ENCODE data around the gene TMPRSS3.

The TMPRSS3 gene

GRCh38 chr21:42362198-42362597 lies 33.7 kb downstream of the TMPRSS3 start:
- H3K4me1 ChIP-seq (ENCODE audit: control insufficient read depth, insufficient read depth, low read length) = no peaks in the 10 kb centered on the region
- no peak overlapping the region for H3K27ac ChIP-seq (ENCODE audit: extremely low read depth, low read depth, low read length)
- H3K36me3 ChIP-seq (ENCODE audit: control insufficient read depth in 2 of 2, insufficient read depth in 1 of 2, low read length in 2 of 2) = no peaks in the 10 kb centered on the region
- no peak overlapping the region for H3K4me3 ChIP-seq (ENCODE audit: low read depth, low read length)
- ChIA-PET POLR2A (interaction anchor here (0.7 kb wide), 2 partner anchors 10 to 37 kb away, joined by 3 read pairs; no protein-coding TSS in a partner anchor), CTCF (interaction anchor here (0.7 to 1.5 kb wide), 3 partner anchors 10 to 106 kb away, joined by 4 to 5 read pairs (median 5); no protein-coding TSS in a partner anchor)
- H3K9me3 ChIP-seq (ENCODE audit: control insufficient read depth, insufficient read depth, low read depth, low read length) = no peaks in the 10 kb centered on the region
- TF ChIP-seq WT1 (tag by site-specific recombination; IDR thresholded peaks at IDR 0.05) (no peak), TCF7L2 (IDR thresholded peaks at IDR 0.05; ENCODE audit: borderline replicate concordance, low read depth, low read length) (no peak), YY1 (tag by site-specific recombination; IDR thresholded peaks at IDR 0.05) (no peak), ZNF792 (tag by site-specific recombination; IDR thresholded peaks at IDR 0.05) (no peak), ZNF184 (tag by site-specific recombination; IDR thresholded peaks at IDR 0.05) (no peak), GFI1B (tag by site-specific recombination; IDR thresholded peaks at IDR 0.05) (no peak), ZXDB (tag by site-specific recombination; IDR thresholded peaks at IDR 0.05) (no peak), ZNF416 (tag by site-specific recombination; IDR thresholded peaks at IDR 0.05) (no peak), ZIC2 (tag by site-specific recombination; IDR thresholded peaks at IDR 0.05) (no peak), ZNF629 (tag by site-specific recombination; IDR thresholded peaks at IDR 0.05) (no peak), ZNF621 (tag by site-specific recombination; IDR thresholded peaks at IDR 0.05) (no peak), ZNF768 (tag by site-specific recombination; IDR thresholded peaks at IDR 0.05) (no peak)
- TF ChIP-seq, protein P1, sequence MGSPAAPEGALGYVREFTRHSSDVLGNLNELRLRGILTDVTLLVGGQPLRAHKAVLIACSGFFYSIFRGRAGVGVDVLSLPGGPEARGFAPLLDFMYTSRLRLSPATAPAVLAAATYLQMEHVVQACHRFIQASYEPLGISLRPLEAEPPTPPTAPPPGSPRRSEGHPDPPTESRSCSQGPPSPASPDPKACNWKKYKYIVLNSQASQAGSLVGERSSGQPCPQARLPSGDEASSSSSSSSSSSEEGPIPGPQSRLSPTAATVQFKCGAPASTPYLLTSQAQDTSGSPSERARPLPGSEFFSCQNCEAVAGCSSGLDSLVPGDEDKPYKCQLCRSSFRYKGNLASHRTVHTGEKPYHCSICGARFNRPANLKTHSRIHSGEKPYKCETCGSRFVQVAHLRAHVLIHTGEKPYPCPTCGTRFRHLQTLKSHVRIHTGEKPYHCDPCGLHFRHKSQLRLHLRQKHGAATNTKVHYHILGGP (tag by site-specific recombination; IDR thresholded peaks at IDR 0.05) = no peak
- TF ChIP-seq, protein P2, sequence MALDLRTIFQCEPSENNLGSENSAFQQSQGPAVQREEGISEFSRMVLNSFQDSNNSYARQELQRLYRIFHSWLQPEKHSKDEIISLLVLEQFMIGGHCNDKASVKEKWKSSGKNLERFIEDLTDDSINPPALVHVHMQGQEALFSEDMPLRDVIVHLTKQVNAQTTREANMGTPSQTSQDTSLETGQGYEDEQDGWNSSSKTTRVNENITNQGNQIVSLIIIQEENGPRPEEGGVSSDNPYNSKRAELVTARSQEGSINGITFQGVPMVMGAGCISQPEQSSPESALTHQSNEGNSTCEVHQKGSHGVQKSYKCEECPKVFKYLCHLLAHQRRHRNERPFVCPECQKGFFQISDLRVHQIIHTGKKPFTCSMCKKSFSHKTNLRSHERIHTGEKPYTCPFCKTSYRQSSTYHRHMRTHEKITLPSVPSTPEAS (tag by site-specific recombination; IDR thresholded peaks at IDR 0.05) = no peak
- TF ChIP-seq, protein P3, sequence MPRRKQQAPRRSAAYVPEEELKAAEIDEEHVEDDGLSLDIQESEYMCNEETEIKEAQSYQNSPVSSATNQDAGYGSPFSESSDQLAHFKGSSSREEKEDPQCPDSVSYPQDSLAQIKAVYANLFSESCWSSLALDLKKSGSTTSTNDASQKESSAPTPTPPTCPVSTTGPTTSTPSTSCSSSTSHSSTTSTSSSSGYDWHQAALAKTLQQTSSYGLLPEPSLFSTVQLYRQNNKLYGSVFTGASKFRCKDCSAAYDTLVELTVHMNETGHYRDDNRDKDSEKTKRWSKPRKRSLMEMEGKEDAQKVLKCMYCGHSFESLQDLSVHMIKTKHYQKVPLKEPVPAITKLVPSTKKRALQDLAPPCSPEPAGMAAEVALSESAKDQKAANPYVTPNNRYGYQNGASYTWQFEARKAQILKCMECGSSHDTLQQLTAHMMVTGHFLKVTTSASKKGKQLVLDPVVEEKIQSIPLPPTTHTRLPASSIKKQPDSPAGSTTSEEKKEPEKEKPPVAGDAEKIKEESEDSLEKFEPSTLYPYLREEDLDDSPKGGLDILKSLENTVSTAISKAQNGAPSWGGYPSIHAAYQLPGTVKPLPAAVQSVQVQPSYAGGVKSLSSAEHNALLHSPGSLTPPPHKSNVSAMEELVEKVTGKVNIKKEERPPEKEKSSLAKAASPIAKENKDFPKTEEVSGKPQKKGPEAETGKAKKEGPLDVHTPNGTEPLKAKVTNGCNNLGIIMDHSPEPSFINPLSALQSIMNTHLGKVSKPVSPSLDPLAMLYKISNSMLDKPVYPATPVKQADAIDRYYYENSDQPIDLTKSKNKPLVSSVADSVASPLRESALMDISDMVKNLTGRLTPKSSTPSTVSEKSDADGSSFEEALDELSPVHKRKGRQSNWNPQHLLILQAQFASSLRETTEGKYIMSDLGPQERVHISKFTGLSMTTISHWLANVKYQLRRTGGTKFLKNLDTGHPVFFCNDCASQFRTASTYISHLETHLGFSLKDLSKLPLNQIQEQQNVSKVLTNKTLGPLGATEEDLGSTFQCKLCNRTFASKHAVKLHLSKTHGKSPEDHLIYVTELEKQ (tag by site-specific recombination; IDR thresholded peaks at IDR 0.05; ENCODE audit: borderline replicate concordance) = no peak
- TF ChIP-seq, protein P4, sequence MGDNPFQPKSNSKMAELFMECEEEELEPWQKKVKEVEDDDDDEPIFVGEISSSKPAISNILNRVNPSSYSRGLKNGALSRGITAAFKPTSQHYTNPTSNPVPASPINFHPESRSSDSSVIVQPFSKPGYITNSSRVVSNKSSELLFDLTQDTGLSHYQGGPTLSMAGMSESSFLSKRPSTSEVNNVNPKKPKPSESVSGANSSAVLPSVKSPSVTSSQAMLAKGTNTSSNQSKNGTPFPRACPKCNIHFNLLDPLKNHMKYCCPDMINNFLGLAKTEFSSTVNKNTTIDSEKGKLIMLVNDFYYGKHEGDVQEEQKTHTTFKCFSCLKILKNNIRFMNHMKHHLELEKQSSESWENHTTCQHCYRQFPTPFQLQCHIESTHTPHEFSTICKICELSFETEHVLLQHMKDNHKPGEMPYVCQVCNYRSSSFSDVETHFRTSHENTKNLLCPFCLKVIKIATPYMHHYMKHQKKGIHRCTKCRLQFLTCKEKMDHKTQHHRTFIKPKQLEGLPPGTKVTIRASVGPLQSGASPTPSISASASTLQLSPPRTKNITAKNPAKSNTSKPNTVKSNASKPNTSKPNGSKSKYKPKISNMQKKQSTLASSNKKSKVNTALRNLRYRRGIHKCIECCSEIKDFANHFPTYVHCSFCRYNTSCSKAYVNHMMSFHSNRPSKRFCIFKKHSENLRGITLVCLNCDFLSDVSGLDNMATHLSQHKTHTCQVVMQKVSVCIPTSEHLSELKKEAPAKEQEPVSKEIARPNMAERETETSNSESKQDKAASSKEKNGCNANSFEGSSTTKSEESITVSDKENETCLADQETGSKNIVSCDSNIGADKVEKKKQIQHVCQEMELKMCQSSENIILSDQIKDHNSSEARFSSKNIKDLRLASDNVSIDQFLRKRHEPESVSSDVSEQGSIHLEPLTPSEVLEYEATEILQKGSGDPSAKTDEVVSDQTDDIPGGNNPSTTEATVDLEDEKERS (tag by site-specific recombination; IDR thresholded peaks at IDR 0.05) = no peak
- TF ChIP-seq, protein P5, sequence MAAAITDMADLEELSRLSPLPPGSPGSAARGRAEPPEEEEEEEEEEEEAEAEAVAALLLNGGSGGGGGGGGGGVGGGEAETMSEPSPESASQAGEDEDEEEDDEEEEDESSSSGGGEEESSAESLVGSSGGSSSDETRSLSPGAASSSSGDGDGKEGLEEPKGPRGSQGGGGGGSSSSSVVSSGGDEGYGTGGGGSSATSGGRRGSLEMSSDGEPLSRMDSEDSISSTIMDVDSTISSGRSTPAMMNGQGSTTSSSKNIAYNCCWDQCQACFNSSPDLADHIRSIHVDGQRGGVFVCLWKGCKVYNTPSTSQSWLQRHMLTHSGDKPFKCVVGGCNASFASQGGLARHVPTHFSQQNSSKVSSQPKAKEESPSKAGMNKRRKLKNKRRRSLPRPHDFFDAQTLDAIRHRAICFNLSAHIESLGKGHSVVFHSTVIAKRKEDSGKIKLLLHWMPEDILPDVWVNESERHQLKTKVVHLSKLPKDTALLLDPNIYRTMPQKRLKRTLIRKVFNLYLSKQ (tag by site-specific recombination; IDR thresholded peaks at IDR 0.05; ENCODE audit: borderline replicate concordance) = no peak
- TF ChIP-seq, protein P6, sequence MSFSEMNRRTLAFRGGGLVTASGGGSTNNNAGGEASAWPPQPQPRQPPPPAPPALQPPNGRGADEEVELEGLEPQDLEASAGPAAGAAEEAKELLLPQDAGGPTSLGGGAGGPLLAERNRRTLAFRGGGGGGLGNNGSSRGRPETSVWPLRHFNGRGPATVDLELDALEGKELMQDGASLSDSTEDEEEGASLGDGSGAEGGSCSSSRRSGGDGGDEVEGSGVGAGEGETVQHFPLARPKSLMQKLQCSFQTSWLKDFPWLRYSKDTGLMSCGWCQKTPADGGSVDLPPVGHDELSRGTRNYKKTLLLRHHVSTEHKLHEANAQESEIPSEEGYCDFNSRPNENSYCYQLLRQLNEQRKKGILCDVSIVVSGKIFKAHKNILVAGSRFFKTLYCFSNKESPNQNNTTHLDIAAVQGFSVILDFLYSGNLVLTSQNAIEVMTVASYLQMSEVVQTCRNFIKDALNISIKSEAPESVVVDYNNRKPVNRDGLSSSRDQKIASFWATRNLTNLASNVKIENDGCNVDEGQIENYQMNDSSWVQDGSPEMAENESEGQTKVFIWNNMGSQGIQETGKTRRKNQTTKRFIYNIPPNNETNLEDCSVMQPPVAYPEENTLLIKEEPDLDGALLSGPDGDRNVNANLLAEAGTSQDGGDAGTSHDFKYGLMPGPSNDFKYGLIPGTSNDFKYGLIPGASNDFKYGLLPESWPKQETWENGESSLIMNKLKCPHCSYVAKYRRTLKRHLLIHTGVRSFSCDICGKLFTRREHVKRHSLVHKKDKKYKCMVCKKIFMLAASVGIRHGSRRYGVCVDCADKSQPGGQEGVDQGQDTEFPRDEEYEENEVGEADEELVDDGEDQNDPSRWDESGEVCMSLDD (tag by site-specific recombination; IDR thresholded peaks at IDR 0.05) = no peak
- TF ChIP-seq, protein P7, sequence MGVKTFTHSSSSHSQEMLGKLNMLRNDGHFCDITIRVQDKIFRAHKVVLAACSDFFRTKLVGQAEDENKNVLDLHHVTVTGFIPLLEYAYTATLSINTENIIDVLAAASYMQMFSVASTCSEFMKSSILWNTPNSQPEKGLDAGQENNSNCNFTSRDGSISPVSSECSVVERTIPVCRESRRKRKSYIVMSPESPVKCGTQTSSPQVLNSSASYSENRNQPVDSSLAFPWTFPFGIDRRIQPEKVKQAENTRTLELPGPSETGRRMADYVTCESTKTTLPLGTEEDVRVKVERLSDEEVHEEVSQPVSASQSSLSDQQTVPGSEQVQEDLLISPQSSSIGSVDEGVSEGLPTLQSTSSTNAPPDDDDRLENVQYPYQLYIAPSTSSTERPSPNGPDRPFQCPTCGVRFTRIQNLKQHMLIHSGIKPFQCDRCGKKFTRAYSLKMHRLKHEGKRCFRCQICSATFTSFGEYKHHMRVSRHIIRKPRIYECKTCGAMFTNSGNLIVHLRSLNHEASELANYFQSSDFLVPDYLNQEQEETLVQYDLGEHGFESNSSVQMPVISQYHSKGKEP (tag by site-specific recombination; IDR thresholded peaks at IDR 0.05) = no peak
